Bronchial epithelial cell (primary cell): ENCODE results near the gene ZNF407. TPM values are rescaled to one million over a fixed set of nuclear protein-coding genes. Genes with fewer than 3 reads are reported as not detected.
A peak's percentile ranks its signal among the peaks of the same experiment; 100 is the strongest.

Experiments used
- DNase-seq: peaks from one replicate; pipeline ENCODE4 v3.0.0-alpha.2; 2010; ENCODE audit warnings: low read depth
- FAIRE-seq: peaks from 2 replicates; lab custom pipeline; 2011; peaks lifted over from hg19 to GRCh38; lab: Jason Lieb, UNC
- H3K27me3 ChIP-seq: 2 replicates; pipeline ENCODE4 v1.5.1; 2011; ENCODE audit warnings: low read length; ENCODE audit not compliant: control insufficient read depth, insufficient read depth
- H3K36me3 ChIP-seq: 2 replicates; pipeline ENCODE4 v1.5.1; 2011; ENCODE audit warnings: low read length; ENCODE audit not compliant: control insufficient read depth, insufficient read depth
- H3K4me3 ChIP-seq: 2 replicates; pipeline ENCODE4 v1.5.1; 2011; ENCODE audit warnings: mild to moderate bottlenecking, low read depth, low read length, control low read depth
- total RNA-seq: library from RNA; depleted of rRNA; stranded (reverse); fragments of >200 nt; gene quantifications from 2 replicates; pipeline ENCODE4 v1.2.1, GENCODE V29; 2014
- TF ChIP-seq, protein P1 (sequence below): IDR thresholded peaks from 2 replicates; pipeline ENCODE4 v1.5.1; 2011; ENCODE audit warnings: mild to moderate bottlenecking, moderate library complexity, low read length, control low read depth, inconsistent platforms; ENCODE audit not compliant: insufficient read depth, severe bottlenecking

Gene ZNF407
- total RNA-seq, 1 donor from 2014 or later, result 10.0 TPM

- DNase-seq (peak; percentile 8), FAIRE-seq (no peak)
- Histone ChIP-seq H3K27me3 (no peaks in the 10 kb centered on the region), H3K36me3 (no peaks in the 10 kb centered on the region), H3K4me3 (no peak overlapping the region)
- TF ChIP-seq, protein P1, sequence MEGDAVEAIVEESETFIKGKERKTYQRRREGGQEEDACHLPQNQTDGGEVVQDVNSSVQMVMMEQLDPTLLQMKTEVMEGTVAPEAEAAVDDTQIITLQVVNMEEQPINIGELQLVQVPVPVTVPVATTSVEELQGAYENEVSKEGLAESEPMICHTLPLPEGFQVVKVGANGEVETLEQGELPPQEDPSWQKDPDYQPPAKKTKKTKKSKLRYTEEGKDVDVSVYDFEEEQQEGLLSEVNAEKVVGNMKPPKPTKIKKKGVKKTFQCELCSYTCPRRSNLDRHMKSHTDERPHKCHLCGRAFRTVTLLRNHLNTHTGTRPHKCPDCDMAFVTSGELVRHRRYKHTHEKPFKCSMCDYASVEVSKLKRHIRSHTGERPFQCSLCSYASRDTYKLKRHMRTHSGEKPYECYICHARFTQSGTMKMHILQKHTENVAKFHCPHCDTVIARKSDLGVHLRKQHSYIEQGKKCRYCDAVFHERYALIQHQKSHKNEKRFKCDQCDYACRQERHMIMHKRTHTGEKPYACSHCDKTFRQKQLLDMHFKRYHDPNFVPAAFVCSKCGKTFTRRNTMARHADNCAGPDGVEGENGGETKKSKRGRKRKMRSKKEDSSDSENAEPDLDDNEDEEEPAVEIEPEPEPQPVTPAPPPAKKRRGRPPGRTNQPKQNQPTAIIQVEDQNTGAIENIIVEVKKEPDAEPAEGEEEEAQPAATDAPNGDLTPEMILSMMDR, result no peak
Observed at GRCh38 chr18:74797577-74798151, 200.0 kb downstream of the ZNF407 start.

- no peak for DNase-seq
- no peaks in the 10 kb centered on the region for H3K36me3 ChIP-seq
- no peaks in the 10 kb centered on the region for H3K27me3 ChIP-seq
- no peak for FAIRE-seq
- H3K4me3 ChIP-seq, result no peak overlapping the region
- TF ChIP-seq, protein P1, result no peak
Observed at GRCh38 chr18:74799542-74799941, 201.9 kb downstream of the ZNF407 start.

DNA sequence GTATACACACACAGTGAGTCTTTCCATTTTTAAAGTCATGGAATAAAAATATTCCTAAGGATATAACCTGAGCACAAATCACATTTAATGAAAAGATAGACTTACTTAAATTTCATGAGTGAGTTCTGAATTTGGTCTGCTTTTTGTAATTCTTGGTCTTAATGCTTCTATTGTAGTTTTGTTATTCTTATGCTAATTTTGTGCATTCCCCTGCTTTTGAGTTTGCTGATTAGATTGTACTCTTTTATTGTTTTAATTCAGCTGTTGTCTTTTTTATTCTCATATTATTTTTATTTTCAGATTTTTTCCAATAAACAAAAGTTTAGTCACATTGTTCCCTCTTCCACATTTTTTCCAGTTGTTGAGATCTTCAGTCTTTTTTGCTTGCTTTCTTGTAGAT lies 202.4 kb downstream of the ZNF407 start:
- FAIRE-seq (no peak), DNase-seq (no peak)
- no peaks in the 10 kb centered on the region for H3K36me3 ChIP-seq
- TF ChIP-seq, protein P1, result no peak
- no peaks in the 10 kb centered on the region for H3K27me3 ChIP-seq
- no peak overlapping the region for H3K4me3 ChIP-seq

DNA sequence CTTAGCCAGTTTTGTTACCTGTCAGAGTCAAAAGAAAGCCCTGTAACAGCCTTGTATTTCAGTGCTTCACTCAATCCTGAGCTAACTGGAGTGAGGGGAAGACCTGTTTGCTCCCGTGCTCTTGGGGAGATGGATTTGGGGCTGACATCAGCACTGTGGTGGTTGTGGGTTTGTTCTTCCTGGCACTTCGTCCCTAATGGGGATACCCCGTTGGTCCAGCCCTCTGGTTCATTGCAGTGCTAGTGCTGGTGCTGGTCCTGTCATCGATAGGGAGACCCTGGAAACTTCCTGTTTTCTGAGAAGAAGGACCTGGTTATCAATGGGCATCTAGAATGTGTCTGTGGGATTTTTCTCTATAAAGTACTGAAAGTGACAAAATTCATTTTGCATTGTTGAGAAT lies 205.4 kb downstream of the ZNF407 start:
- DNase-seq (no peak), FAIRE-seq (no peak)
- H3K27me3 ChIP-seq, result no peaks in the 10 kb centered on the region
- H3K36me3 ChIP-seq, result no peaks in the 10 kb centered on the region
- TF ChIP-seq, protein P1, result no peak
- no peak overlapping the region for H3K4me3 ChIP-seq

DNA sequence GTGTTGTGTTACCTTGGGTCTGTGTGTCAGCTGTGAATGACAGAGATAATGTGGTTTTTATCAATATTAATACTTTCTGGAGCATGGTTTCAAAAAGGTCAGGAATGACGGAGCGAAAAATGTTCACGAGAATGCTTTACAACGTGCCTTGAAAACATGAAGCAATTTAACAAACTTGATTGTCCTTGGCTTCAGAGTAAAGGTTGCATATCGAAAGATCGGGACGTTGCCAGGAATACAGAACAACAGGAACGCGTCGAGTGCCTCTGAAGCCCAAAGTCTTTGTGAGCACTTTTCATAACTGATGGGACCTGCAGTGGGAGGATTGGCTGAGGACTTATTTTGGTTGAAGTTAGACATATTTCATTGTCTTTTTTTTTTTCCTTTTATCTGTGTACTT lies 206.1 kb downstream of the ZNF407 start:
- FAIRE-seq (no peak), DNase-seq (no peak)
- Histone ChIP-seq H3K27me3 (no peaks in the 10 kb centered on the region), H3K36me3 (no peaks in the 10 kb centered on the region), H3K4me3 (no peak overlapping the region)
- TF ChIP-seq, protein P1, result no peak

DNA sequence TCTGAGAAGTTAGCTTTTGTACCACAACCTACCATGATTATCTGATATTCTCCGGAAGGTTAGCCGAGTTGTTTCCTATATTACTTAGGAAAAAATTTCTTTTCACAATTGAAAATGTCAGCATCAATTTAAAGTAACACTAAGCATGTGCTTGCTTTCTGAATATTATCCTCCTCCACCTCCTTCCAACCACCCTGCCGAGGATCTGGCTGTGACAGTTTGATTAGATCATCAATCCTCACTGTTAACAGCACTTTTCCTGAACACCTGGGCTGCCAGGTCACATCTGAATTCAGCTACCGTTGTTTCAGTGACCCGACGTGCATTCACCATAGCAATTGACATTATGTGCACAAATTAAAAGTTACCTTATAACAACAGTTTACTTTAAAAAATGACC lies 207.0 kb downstream of the ZNF407 start:
- no peak overlapping the region for H3K4me3 ChIP-seq
- H3K27me3 ChIP-seq, result no peaks in the 10 kb centered on the region
- TF ChIP-seq, protein P1, result no peak
- DNase-seq (peak; percentile 21), FAIRE-seq (no peak)
- no peaks in the 10 kb centered on the region for H3K36me3 ChIP-seq
